Motor neuron (in vitro differentiated cells): ENCODE measurements around the gene IFI6. TPM values are rescaled to one million over a fixed set of nuclear protein-coding genes. Genes with fewer than 3 reads are reported as not detected.
"Not testable (repeated sequence)": the region's sequence is repeated elsewhere in the genome, so short reads cannot be mapped to it uniquely, and the experiment has no call there.

Experiments
- ATAC-seq, 8 experiments: fragments of 200-7000 bp; cut with Tn5 transposase; replicated peaks in 6 of 8; 2 replicates each; pipeline ENCODE4 v1.8.0; 2021; ENCODE audit warnings: mild to moderate bottlenecking in 8 of 8, moderate library complexity in 8 of 8
- H3K27ac ChIP-seq, 2 donors: fragments of 250-450 bp; sonication (Bioruptor Pico); 2 replicates each; pipeline ENCODE4 v1.9.0; 2021; ENCODE audit warnings: antibody characterized with exemption in 2 of 2, mild to moderate bottlenecking in 2 of 2, moderate library complexity in 1 of 2
- H3K4me1 ChIP-seq, 2 donors: fragments of 250-450 bp; sonication (Bioruptor Pico); replicated peaks in 1 of 2; 2 replicates each; pipeline ENCODE4 v1.6.1; 2021; ENCODE audit warnings: antibody characterized with exemption in 2 of 2, mild to moderate bottlenecking in 2 of 2, moderate library complexity in 1 of 2
- H3K4me3 ChIP-seq, 5 donors: fragments of 250-450 bp; sonication (Bioruptor Pico); 2 replicates each; pipeline ENCODE4 v1.9.0; 2021; ENCODE audit warnings: antibody characterized with exemption in 5 of 5, mild to moderate bottlenecking in 5 of 5, moderate library complexity in 4 of 5
- WGBS, 10 experiments: fragments of 450-650 bp; shearing (Covaris generic); methylation state at CpG; one replicate each; pipeline ENCODE4 v1.0.0; 2022; 5-methylcytosine and 5-hydroxymethylcytosine counted together
- in situ Hi-C, 9 experiments: fragments of 400-800 bp; cut with MboI; loops; one replicate each; pipeline ENCODE4 v1.15.0; 2021; ENCODE audit warnings: low sequenced_read_pairs in 9 of 9, low pct_unique_long_range_greater_than_20kb in 2 of 9; ENCODE audit not compliant: unreplicated experiment in 9 of 9
- total RNA-seq, 8 experiments: library from RNA; unstranded; fragments of 300-600 nt; gene quantifications; 2 replicates each; pipeline versions ENCODE4 v1.2.3 to v1.2.4, GENCODE V29; 2022

Gene IFI6
- total RNA-seq, 8 experiments from 2014 or later = 7.4 to 3,288 (median 15.3) TPM

DNA sequence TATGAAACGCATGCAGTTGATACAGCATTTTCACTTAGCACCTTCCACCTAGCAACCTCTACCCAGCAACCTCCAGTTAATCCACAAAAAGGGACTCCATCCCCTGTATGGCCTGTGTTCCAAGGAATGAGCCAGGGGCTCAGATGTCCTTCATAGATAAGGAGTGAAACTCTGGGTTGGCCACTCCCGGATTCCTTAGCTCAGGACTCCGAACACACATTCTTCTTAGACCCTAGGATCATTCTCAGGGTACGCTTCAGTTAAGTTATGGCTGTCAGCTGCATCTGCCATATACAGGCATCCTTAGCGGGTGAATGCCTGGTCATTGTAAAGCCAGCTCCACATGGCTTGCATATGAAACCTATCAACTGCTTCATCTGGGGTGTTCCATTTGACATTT lies 15.9 kb upstream of the IFI6 start:
- Histone ChIP-seq H3K4me3 (no peak overlapping the region), H3K27ac (no peak overlapping the region), H3K4me1 (no peaks in the 10 kb centered on the region)
- in situ Hi-C loops = no loop called here
- 75 to 100% (median 94%) methylated on average over 1 to 4 of the region's 5 CpGs; no CpG with 5 or more reads in 4 of the 10 experiments for WGBS, 10 experiments
- ATAC-seq = no peak

DNA sequence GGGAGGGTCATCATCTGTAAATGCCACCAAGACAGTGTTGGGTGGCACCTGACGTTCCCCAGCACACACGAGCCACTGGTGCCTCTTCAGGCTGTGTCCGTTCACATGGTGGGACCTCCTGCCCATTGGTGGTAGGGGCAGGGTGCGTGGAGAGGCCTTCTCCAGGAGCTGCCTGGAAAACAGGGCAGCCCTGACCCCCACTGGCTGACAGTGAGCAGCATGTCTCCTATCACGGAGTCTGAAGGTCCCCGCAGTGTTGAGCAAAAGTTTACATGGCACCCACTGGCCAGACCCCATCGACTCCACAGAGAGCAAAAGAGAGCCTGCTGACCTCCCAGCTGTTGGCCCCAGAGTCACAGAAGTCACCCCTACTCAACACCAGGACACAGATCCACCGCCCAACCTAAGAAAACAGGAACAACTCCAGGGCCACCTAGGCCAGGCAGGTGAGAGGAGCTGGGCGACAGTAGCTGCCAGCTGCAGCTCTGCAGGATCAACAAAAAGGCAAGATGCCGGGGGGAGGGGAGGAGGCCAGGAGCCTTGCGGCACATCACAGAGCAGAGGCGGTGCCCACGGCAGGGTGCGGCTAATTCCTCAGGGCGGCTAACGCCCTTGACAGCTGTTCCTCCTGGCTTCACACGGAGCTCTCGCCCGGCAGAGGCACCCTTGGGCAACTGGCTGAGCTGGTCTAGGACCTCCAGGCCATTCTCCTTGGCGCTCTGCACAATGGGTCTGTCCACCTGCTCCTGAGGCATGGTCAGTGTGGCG lies 14.4 kb upstream of the IFI6 start:
- no peaks in the 10 kb centered on the region for H3K4me1 ChIP-seq
- 20 to 83% (median 68%) methylated on average over 1 to 11 of the region's 21 CpGs; no CpG with 5 or more reads in 4 of the 10 experiments for WGBS, 10 experiments
- ATAC-seq = peak in 4 of 8 experiments; percentile 14 to 90 (median 39)
- H3K27ac ChIP-seq = no peak overlapping the region
- no peak overlapping the region for H3K4me3 ChIP-seq
- in situ Hi-C loops = no loop called here

DNA sequence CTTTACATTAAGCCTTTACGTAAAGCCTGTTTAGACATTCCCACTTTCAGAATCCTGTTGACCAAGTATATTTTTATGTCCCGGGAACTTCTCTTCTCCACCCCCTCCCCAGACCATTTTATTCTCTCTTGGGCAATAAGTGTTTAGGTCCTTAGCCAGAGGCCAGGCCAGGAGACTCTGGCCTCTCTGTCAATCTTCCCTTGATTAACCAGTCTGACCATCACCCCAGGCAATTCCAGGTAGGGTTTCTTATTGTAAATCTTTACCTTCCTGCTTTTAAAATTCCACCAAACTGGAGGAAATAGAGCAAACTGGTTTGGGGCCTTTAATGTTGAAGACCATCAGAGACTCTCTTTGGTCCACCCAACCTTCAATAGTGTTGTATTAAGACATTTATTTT lies 12.2 kb upstream of the IFI6 start:
- H3K4me3 ChIP-seq = no peak overlapping the region
- no peaks in the 10 kb centered on the region for H3K4me1 ChIP-seq
- no peak overlapping the region for H3K27ac ChIP-seq
- ATAC-seq = no peak
- WGBS, 10 experiments = 0 to 100% (median 93%) methylated on average over 1 to 2 of the region's 2 CpGs; no CpG with 5 or more reads in 2 of the 10 experiments
- in situ Hi-C loops = no loop called here

DNA sequence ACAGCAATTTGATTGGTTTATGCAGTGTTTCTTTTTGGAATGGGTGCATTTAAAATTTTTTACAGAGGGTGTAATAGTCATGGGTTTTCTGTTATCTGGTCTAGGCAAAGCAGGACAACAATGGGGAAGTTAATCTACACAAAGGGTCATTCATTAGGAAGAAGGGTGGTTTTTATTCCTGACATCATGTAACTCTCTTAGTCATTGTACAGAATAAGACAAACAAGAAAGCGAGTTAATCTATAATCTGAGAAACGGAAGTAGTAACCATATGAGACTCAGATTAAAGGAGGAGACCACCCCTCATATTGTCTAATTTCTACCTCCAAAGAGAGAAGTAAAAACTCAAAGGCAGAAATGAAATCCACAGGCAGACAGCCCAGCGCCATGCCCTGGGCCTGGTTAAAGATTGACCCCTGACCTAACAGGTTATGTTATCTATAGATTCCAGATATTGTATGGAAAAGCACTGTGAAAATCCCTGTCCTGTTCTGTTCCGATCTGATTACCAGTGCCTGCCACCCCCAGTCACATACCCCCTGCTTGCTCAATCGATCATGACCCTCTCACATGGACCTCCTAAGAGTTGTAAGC lies 10.5 kb upstream of the IFI6 start:
- in situ Hi-C loops = no loop called here
- Histone ChIP-seq H3K4me1 (no peaks in the 10 kb centered on the region), H3K4me3 (no peak overlapping the region), H3K27ac (no peak overlapping the region)
- WGBS, 10 experiments = 57 to 100% (median 80%) methylated on average over 1 to 5 of the region's 5 CpGs; no CpG with 5 or more reads in 1 of the 10 experiments
- ATAC-seq = no peak

DNA sequence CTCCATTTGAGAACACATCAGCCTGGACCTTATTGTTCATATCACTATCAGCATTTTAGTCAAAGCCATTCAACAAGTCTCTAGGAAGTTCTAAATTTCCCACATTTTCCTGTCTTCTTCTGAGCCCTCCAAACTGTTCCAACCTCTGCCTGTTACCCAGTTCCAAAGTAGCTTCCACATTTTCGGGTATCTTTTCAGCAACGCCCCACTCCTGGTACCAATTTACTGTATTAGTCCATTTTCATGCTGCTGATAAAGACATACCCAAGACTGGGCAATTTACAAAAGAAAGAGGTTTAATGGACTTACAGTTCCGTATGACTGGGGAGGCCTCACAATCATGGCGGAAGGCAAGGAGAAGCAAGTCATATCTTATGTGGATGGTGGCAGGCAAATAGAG lies 9.6 kb upstream of the IFI6 start:
- in situ Hi-C loops, ATAC-seq, H3K4me1 ChIP-seq, H3K4me3 ChIP-seq, H3K27ac ChIP-seq: not testable (repeated sequence)
- 76 to 100% (median 97%) methylated on average over 1 to 4 of the region's 4 CpGs; no CpG with 5 or more reads in 1 of the 10 experiments for WGBS, 10 experiments

DNA sequence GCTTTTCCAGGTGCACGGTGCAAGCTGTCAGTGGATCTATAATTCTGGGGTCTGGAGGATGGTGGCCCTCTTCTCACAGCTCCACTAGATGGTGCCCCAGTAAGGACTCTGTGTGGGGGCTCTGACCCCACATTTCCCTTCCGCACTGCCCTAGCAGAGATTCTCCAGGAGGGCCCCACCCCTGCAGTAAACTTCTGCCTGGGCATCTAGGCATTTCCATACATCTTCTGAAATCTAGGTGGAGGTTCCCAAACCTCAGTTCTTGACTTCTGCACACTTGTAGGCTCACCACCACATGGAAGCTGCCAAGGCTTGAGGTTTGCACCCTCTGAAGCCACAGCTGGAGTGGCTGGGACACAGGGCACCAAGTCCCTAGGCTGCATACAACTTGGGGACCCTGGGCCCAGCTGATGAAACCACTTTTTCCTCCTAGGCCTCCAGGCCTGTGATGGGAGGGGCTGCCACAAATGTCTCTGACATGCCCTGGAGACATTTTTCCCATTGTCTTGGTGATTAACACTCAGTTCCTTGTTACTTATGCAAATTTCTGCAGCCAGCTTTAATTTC lies 8.3 kb upstream of the IFI6 start:
- ATAC-seq, H3K4me3 ChIP-seq, in situ Hi-C loops, H3K27ac ChIP-seq, H3K4me1 ChIP-seq: not testable (repeated sequence)
- 80 to 100% (median 100%) methylated on average over 1 to 2 of the region's 2 CpGs; no CpG with 5 or more reads in 5 of the 10 experiments for WGBS, 10 experiments

DNA sequence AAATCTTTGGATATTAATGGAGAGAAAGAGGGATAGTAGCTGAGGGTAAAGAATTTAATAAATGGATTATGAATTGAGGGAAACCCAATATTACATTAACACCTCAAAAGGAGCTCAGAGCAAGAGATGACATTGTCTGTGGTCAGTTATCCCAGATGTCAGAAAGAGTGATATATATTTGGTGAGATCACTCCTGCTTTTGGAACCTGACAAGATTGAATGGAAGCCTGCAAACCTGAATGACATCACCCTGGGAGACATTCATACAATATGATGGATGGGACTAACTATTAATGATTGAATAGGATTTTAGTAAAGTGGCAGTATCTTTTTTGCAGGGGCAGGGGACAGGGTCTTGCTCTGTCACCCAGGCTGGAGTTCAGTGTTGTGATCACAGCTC lies 6.8 kb upstream of the IFI6 start:
- in situ Hi-C loops = no loop called here
- ATAC-seq = peak in 1 of 8 experiments; percentile 54
- no peaks in the 10 kb centered on the region for H3K4me1 ChIP-seq

DNA sequence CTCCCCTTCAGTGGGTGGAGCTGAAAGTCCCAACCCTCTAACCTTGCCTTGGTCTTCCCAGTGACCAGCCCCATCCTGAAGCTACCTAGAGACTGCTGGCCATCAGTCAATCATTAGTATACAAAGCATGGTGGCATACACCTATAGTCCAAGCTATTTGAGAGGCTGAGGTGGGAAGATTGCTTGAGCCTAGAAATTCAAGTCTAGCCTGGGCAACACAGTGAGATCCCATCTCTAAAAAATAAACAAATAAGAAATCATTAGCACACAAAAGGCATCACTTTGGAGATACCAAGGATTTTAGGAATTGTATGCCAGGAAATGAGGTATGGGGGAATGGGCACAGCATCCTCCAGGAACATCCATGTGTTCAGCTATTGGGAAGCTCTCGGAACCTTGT lies 4.4 kb upstream of the IFI6 start:
- ATAC-seq = no peak
- no peaks in the 10 kb centered on the region for H3K4me1 ChIP-seq
- in situ Hi-C loops = no loop called here
- H3K27ac ChIP-seq = no peak overlapping the region
- 83 to 100% (median 93%) methylated on average over 1 of the region's 1 CpG; no CpG with 5 or more reads in 6 of the 10 experiments for WGBS, 10 experiments
- no peak overlapping the region for H3K4me3 ChIP-seq

More for the DNA sequence above, 6.8 kb upstream of the IFI6 start:
- H3K27ac ChIP-seq = no peak overlapping the region
- no peak overlapping the region for H3K4me3 ChIP-seq

DNA sequence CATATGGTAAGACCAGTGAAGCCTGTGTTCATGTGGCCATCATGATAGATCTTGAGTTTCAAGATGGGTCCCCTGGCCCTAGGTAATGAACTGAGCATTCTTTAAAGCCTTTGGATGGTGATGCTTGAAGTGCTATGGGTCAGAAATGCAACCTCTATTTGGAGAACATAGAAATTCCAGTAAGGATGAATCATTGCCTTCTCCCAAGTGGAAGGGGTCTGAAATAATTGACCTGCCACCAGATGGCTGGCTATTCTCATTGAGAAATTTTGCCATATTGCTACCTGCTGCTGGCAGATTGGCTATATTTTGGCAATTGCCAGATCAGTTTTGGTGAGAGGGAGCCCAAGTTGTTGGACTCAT lies 739 bp upstream of the IFI6 start:
- Histone ChIP-seq H3K4me1 (peaks cover 0 to 5% of the 10 kb centered on the region in 2 donors), H3K27ac (peak overlapping the region in 1 of 2 donors; percentile 4), H3K4me3 (peak overlapping the region in 3 of 5 donors; percentile 33 to 35 (median 33))
- no peak for ATAC-seq
- in situ Hi-C loops = loop anchor here in 1 of 9 experiments (25.0 kb wide), 1 partner anchor 360 kb away; the partner anchor contains the start of gene TMEM222

DNA sequence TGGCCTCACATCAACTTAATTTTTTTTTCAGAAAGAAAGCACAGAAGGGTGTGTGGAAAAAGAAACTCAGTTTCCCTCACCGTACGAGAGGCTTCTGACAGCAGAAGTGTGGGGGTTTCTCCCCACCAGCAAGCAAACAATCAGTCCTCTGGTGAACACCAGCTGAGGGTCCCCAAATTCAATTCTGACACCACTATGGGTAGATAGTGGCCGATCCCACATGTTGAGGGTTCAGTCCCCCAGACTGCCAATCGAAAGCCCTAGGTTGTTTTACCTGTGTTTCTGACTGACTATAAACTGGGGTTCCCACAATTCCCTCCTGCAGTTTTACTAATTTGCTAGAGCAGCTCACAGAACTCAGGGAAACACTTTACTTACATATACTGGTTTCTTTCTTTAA lies 2.1 kb downstream of the IFI6 start:
- Histone ChIP-seq H3K4me3 (no peak overlapping the region), H3K4me1 (peaks cover 0 to 7% of the 10 kb centered on the region in 2 donors), H3K27ac (no peak overlapping the region)
- in situ Hi-C loops = loop anchor here in 3 of 9 experiments (10.0 to 25.0 kb wide), 3 partner anchors 55 to 375 kb away; partner anchors contain the start of gene TMEM222 (in 1 of the 3)
- 0 to 100% (median 70%) methylated on average over 1 to 4 of the region's 4 CpGs; no CpG with 5 or more reads in 3 of the 10 experiments for WGBS, 10 experiments
- ATAC-seq = no peak

DNA sequence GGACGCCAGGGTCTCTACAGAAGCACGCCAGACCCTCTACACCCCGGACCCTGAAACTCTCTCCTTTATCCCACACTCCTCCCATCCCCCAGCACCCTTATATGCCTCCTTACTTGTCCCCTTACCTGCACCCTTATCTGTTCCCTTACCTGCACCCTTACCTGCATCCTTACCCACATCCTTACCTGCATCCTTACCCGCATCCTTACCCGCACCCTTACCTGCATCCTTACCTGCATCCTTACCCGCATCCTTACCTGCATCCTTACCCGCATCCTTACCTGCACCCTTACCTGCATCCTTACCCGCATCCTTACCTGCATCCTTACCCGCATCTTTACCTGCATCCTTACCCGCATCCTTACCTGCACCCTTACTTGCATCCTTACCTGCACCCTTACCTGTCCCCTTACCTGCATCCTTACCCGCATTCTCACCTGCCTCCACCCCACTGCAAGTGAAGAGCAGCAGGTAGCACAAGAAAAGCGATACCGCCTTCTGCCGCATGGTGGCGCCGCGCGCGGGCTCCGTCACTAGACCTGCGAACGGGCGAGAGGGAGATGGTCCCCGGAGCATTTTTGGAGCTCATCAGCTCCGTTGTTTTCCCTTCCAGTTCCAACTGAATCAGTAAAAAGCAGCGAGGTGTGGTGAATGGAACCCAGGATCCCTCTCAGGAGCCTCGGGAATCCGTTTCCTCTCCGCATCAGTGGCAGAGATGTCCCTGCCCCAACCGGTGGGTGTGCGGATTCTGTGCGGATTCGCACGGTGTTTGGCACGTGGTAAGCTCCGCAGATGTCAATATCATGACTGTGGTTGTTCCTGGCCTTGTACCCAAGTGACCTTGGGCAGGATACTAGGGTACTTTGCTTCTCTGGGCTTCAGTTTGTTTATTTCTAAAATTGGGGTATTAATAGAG lies 2.9 kb downstream of the IFI6 start:
- 6 to 60% (median 15%) methylated on average over 3 to 34 of the region's 36 CpGs for WGBS, 10 experiments
- in situ Hi-C loops = loop anchor here in 3 of 9 experiments (10.0 to 25.0 kb wide), 3 partner anchors 54 to 374 kb away; partner anchors contain the start of gene TMEM222 (in 1 of the 3)
- no peak overlapping the region for H3K27ac ChIP-seq
- peak overlapping the region; percentile 18 to 29 (median 23) for H3K4me3 ChIP-seq
- peak in 5 of 8 experiments; percentile 1 to 17 (median 10) for ATAC-seq
- H3K4me1 ChIP-seq = peaks cover 0 to 7% of the 10 kb centered on the region in 2 donors

DNA sequence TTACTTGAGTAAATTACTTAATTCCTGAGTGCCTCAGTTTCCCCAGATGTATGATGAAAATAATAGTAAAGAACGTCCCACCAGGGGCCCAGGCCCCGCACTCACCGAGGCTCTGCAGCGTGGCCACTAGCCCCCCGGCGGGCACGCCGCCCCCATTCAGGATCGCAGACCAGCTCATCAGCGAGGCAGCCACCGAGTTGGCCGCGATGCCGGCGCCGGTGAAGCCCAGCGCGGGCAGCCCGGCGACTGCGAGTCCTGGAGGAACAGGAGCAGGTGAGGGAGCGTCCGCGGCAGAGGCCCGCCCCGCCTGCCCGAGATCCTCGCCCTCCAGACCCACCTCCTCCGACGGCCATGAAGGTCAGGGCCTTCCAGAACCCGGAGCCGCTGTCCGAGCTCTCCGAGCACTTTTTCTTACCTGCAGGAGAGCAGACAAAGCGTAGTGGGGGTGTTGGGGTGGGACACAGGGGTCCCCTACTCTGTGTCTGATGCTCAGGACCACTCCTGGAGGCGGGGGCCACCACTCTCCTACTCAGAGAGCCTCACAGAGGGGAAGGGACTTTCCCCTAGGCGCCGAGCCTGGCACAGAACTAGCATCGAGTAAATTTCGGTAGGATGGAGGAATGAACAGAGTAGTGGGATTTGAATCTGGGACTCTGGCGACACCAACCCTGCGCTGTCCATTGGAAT lies 3.7 kb downstream of the IFI6 start:
- H3K4me1 ChIP-seq = peaks cover 0 to 7% of the 10 kb centered on the region in 2 donors
- H3K27ac ChIP-seq = no peak overlapping the region
- H3K4me3 ChIP-seq = no peak overlapping the region
- 70 to 93% (median 80%) methylated on average over 2 to 26 of the region's 42 CpGs; no CpG with 5 or more reads in 5 of the 10 experiments for WGBS, 10 experiments
- in situ Hi-C loops = loop anchor here in 3 of 9 experiments (10.0 to 25.0 kb wide), 3 partner anchors 53 to 373 kb away; partner anchors contain the start of gene TMEM222 (in 1 of the 3)
- no peak for ATAC-seq
